B cell (primary cell): ENCODE measurements around the gene PLCL1. TPM values are rescaled to one million over a fixed set of nuclear protein-coding genes. Genes with fewer than 3 reads are reported as not detected.

ENCODE experiments used
- ATAC-seq: fragments of 200-7000 bp; cut with Tn5 transposase; one replicate; pipeline ENCODE4 v1.10.0; 2021; ENCODE audit warnings: low read depth, mild to moderate bottlenecking, moderate number of reproducible peaks, moderate library complexity
- CTCF ChIA-PET: fragments of 350-600 bp; sonication (Branson Sonifier 250); formaldehyde crosslinking; loops from one replicate; lab custom pipeline; 2021; ENCODE audit warnings: antibody characterized with exemption, inconsistent platforms; lab: Charles Lee
- POLR2A ChIA-PET: fragments of 350-600 bp; sonication (Branson Sonifier 250); formaldehyde crosslinking; loops from one replicate; lab custom pipeline; 2021; ENCODE audit warnings: antibody characterized with exemption; lab: Charles Lee
- DNase-seq: peaks from one replicate; pipeline ENCODE4 v3.0.0; 2013
- H2AFZ ChIP-seq: 2 replicates; pipeline ENCODE4 v1.6.1; 2012; ENCODE audit warnings: mild to moderate bottlenecking, low read depth, low read length; ENCODE audit not compliant: insufficient read depth, poor library complexity, severe bottlenecking
- H3K27ac ChIP-seq, 2 donors: 1 replicate in 1 of 2; 2 replicates in 1 of 2; pipeline ENCODE4 v1.5.1; 2012 to 2013; ENCODE audit warnings: low read length in 2 of 2, mild to moderate bottlenecking in 2 of 2, moderate library complexity in 1 of 2
- H3K27me3 ChIP-seq, 4 experiments: fragments of 200-600 bp in 1 of 4; sonication (generic) in 1 of 4; replicated peaks in 1 of 4; 1 replicate in 2 of 4; 2 replicates in 2 of 4; pipeline versions ENCODE4 v1.6.1 to v1.7.0; 2013 to 2016; ENCODE audit warnings: low read length in 3 of 4, mild to moderate bottlenecking in 2 of 4, mixed read lengths in 1 of 4, moderate library complexity in 1 of 4; ENCODE audit not compliant: insufficient read depth in 4 of 4, control insufficient read depth in 3 of 4; ENCODE audit errors: control extremely low read depth in 1 of 4
- H3K36me3 ChIP-seq, 2 experiments: replicated peaks in 1 of 2; 1 replicate in 1 of 2; 2 replicates in 1 of 2; pipeline versions ENCODE4 v1.6.1 to v1.7.1; 2013; ENCODE audit warnings: low read length in 1 of 2; ENCODE audit not compliant: insufficient read depth in 2 of 2, control insufficient read depth in 1 of 2; ENCODE audit errors: control extremely low read depth in 1 of 2, extremely low read depth in 1 of 2
- H3K4me1 ChIP-seq, 2 donors: fragments of 200-600 bp in 1 of 2; sonication (generic) in 1 of 2; 1 replicate in 1 of 2; 2 replicates in 1 of 2; pipeline versions ENCODE4 v1.5.1 to v1.6.1; 2013 to 2017; ENCODE audit warnings: low read length in 2 of 2; ENCODE audit not compliant: control insufficient read depth in 2 of 2, insufficient read depth in 2 of 2
- H3K4me2 ChIP-seq: replicated peaks from 2 replicates; pipeline ENCODE3; 2012; ENCODE audit warnings: mild to moderate bottlenecking, low read depth, low read length; ENCODE audit not compliant: poor library complexity, severe bottlenecking
- H3K4me3 ChIP-seq, 5 experiments: fragments of 200-600 bp in 1 of 5; sonication (generic) in 1 of 5; 1 replicate in 3 of 5; 2 replicates in 2 of 5; pipeline versions ENCODE4 v1.5.1 to v1.7.0; 2011 to 2016; ENCODE audit warnings: low read length in 4 of 5, mild to moderate bottlenecking in 4 of 5, low read depth in 2 of 5, control low read depth in 1 of 5, moderate library complexity in 1 of 5; ENCODE audit not compliant: insufficient read depth in 1 of 5; ENCODE audit errors: control extremely low read depth in 1 of 5, extremely low read depth in 1 of 5
- H3K79me2 ChIP-seq: fragments of 200-600 bp; sonication (generic); one replicate; pipeline ENCODE4 v1.6.0; 2016; ENCODE audit warnings: low read length; ENCODE audit not compliant: control insufficient read depth, insufficient read depth
- H3K9ac ChIP-seq: fragments of 200-600 bp; sonication (generic); 2 replicates; pipeline ENCODE4 v1.6.1; 2017; ENCODE audit warnings: mild to moderate bottlenecking, low read length, moderate library complexity
- H3K9me3 ChIP-seq, 3 donors: one replicate each; pipeline versions ENCODE4 v1.6.1 to v1.7.1; 2013; ENCODE audit warnings: low read length in 2 of 3; ENCODE audit not compliant: control insufficient read depth in 2 of 3, insufficient read depth in 1 of 3; ENCODE audit errors: control extremely low read depth in 1 of 3
- H4K20me1 ChIP-seq: 2 replicates; pipeline ENCODE4 v1.6.0; 2012; ENCODE audit warnings: mild to moderate bottlenecking, low read length; ENCODE audit not compliant: insufficient read depth, control insufficient read depth, poor library complexity, severe bottlenecking
- H3K27ac Mint-ChIP-seq: one replicate; pipeline ENCODE4 v1.8.0; 2021; ENCODE audit warnings: mixed read lengths
- H3K27me3 Mint-ChIP-seq: one replicate; pipeline ENCODE4 v1.8.0; 2021; ENCODE audit warnings: mixed read lengths
- H3K4me1 Mint-ChIP-seq: one replicate; pipeline ENCODE4 v1.8.0; 2021; ENCODE audit warnings: mixed read lengths
- H3K4me3 Mint-ChIP-seq: one replicate; pipeline ENCODE4 v1.8.0; 2021; ENCODE audit warnings: mixed read lengths
- H3K9me3 Mint-ChIP-seq: one replicate; pipeline ENCODE4 v1.8.0; 2022; ENCODE audit warnings: mixed read lengths; ENCODE audit not compliant: insufficient read depth
- CTCF ChIP-seq: fragments of 200-600 bp; IDR thresholded peaks from one replicate; pipeline ENCODE4 v1.8.0; 2022; ENCODE audit warnings: antibody characterized with exemption, mild to moderate bottlenecking
- EZH2 ChIP-seq: IDR thresholded peaks from 2 replicates; pipeline ENCODE4 v1.6.1; 2012; ENCODE audit warnings: borderline replicate concordance, low read depth, mild to moderate bottlenecking, moderate library complexity, low read length; ENCODE audit not compliant: insufficient read depth, poor library complexity, severe bottlenecking
- WGBS: methylation state at CpG from one replicate; pipeline ENCODE4 v1.1.5; 2013; ENCODE audit warnings: missing lambda C conversion rate; ENCODE audit not compliant: insufficient coverage; 5-methylcytosine and 5-hydroxymethylcytosine counted together
- intact Hi-C: fragments of 100-400 bp; cut with micrococcal nuclease; formaldehyde crosslinking; loops from one replicate; pipeline ENCODE4 v1.10.0; 2022
- polyA plus RNA-seq: library from polyadenylated mRNA; depleted of rRNA; stranded (reverse); fragments of >200 nt; gene quantifications from 2 replicates; pipeline ENCODE4 v1.2.3, GENCODE V29; 2012
- total RNA-seq, 2 donors: library from RNA; stranded (reverse); fragments of 120-200 nt in 1 of 2; gene quantifications; 1 replicate in 1 of 2; 2 replicates in 1 of 2; pipeline versions ENCODE4 v1.2.3 to v1.2.4, GENCODE V29; 2013 to 2022

Gene PLCL1
- total and polyA plus RNA-seq, 2 donors (not counting 1 experiment from before 2014, with no cell fraction given): 0.07 to 0.25 TPM

GRCh38 chr2:197929008-197929885 is 124.9 kb downstream of the PLCL1 start:
- H4K20me1 ChIP-seq: no peaks in the 10 kb centered on the region
- intact Hi-C loops: no loop called here
- Mint-ChIP-seq H3K4me1 (no peaks in the 10 kb centered on the region), H3K4me3 (no peak overlapping the region), H3K27me3 (peaks cover 3% of the 10 kb centered on the region), H3K27ac (no peak overlapping the region), H3K9me3 (no peaks in the 10 kb centered on the region)
- no peaks in the 10 kb centered on the region for H3K36me3 ChIP-seq
- peaks cover 0 to 3% (median 0%) of the 10 kb centered on the region in 4 experiments for H3K27me3 ChIP-seq
- H3K4me2 ChIP-seq: no peak overlapping the region
- ChIA-PET POLR2A (no interaction called here), CTCF (no interaction called here)
- no peak overlapping the region for H3K9ac ChIP-seq
- no peaks in the 10 kb centered on the region for H3K9me3 ChIP-seq
- H3K4me3 ChIP-seq: no peak overlapping the region
- no peak overlapping the region for H2AFZ ChIP-seq
- H3K27ac ChIP-seq: no peak overlapping the region
- no CpG with 5 or more reads among the region's 5 CpGs for WGBS
- TF ChIP-seq EZH2 (no peak), CTCF (no peak)
- DNase-seq: no peak
- H3K79me2 ChIP-seq: no peaks in the 10 kb centered on the region
- no peaks in the 10 kb centered on the region for H3K4me1 ChIP-seq
- ATAC-seq: no peak

GRCh38 chr2:197929886-197930227 is 125.5 kb downstream of the PLCL1 start:
- Histone ChIP-seq H3K27me3 (peaks cover 0 to 3% (median 0%) of the 10 kb centered on the region in 4 experiments), H3K4me3 (no peak overlapping the region), H4K20me1 (no peaks in the 10 kb centered on the region), H3K27ac (no peak overlapping the region), H3K9ac (no peak overlapping the region), H3K4me2 (no peak overlapping the region), H3K79me2 (no peaks in the 10 kb centered on the region), H3K9me3 (no peaks in the 10 kb centered on the region), H3K4me1 (no peaks in the 10 kb centered on the region), H2AFZ (no peak overlapping the region), H3K36me3 (no peaks in the 10 kb centered on the region)
- no peak for ATAC-seq
- Mint-ChIP-seq H3K9me3 (no peaks in the 10 kb centered on the region), H3K27ac (no peak overlapping the region), H3K4me1 (no peaks in the 10 kb centered on the region), H3K27me3 (peaks cover 3% of the 10 kb centered on the region), H3K4me3 (no peak overlapping the region)
- TF ChIP-seq CTCF (no peak), EZH2 (no peak)
- ChIA-PET POLR2A (no interaction called here), CTCF (no interaction called here)
- intact Hi-C loops: no loop called here
- DNase-seq: no peak
